GM19395 (cell line): ENCODE results near the gene ZBTB12.
"Not testable (repeated sequence)": the region's sequence is repeated elsewhere in the genome, so short reads cannot be mapped to it uniquely, and the experiment has no call there.

Source experiments
- ATAC-seq: cut with Tn5 transposase; IDR thresholded peaks from one replicate; pipeline ENCODE4 v1.9.1; 2021; ENCODE audit warnings: mild to moderate bottlenecking, moderate library complexity; ENCODE audit not compliant: unreplicated experiment

The ZBTB12 gene

DNA sequence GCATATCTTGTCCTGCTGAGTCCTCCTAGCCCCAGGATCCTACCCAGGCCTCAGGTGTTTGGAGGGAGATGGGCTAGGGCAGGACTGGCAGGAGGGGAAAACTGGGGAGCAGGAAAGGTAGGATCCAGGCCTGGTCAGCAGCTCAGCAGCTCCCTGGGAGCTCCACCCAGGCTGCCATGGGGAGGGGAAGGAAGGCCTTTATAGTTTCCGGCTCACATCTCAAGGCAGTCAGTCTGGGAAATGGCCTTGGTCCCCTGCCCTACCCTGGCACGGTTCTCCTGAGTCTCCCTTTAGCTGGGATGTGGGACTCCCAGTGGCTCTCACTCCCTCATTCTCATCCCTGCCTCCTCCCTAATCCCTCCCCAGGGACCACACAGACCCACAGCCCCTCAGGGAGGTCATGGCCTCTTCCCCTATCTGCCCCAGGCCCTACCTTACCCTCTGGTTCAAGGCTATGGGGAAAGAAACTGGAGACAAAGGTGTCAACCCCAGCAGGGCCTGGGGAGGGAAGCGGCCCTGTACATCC, 24.7 kb downstream of the ZBTB12 start:
- no peak for ATAC-seq

DNA sequence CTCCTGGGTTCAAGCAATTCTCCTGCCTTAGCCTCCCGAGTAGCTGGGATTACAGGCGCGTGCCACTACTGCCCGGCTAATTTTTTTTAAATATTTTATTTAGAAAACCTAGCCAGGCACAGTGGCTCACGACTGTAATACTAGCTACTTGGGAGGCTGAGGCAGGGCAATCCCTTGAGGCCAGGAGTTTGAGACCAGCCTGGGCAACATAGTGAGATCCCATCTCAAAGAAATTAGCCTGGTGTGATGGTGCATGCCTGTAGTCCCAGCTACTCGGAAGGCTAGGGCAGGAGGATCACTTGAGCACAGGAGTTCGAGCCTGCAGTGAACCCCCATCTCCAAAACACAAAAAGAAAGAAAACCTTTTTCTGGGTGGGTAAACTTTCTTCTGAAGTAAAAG, 25.5 kb downstream of the ZBTB12 start:
- no peak for ATAC-seq

DNA sequence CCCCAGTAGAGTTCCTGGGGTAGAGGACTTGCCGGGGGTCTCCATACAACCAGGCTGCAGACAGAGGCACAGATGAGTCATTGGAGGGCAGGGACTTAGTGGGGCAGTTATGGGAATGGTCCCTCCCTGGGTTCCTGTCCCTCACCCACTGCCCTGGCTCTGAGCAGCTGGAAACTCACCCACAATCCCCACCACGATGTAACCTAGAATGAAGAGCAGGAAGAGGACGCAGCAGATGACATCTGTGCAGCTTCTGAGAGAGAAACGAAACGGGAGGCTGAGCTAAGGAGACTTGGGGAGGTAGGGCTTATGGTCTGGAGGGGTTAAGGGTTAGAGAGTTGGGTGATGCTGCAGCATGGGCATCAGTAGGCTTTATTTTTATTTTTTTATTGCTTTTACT, 26.0 kb downstream of the ZBTB12 start:
- ATAC-seq, result no peak

DNA sequence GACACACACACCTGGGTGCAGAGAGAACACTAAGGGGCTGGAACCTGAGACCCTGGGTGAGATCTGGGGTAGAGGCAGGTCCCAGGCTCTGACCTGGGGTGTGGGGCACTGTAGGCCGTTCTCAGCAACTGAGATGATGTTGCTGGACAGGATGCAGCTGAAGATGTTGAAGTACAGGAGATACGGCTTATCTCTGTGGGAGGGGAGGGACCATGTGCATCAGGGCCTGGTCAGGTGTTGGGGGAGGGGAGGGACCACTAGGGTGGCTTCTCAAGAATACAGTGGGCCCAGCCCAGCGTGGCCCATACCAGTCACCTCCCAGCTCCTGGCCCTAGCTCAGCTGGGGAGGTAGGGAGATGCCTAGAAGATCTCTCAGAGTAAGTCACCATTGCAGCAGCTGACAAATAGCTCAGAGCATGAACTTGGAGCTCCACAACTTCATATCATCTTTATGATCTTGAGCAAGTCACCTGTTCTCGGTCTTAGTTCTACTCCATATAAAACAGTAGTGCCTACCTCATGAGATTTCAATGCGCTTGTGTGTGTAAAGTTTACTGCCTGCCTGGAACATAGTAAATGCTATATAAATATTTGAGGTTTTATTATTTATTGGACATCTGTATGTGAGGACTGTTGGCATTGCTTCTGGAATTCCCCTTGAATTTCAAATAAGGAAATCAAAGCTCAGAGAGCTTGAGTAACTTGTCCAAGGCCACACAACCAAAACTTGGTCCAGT, 26.9 kb downstream of the ZBTB12 start:
- no peak for ATAC-seq

DNA sequence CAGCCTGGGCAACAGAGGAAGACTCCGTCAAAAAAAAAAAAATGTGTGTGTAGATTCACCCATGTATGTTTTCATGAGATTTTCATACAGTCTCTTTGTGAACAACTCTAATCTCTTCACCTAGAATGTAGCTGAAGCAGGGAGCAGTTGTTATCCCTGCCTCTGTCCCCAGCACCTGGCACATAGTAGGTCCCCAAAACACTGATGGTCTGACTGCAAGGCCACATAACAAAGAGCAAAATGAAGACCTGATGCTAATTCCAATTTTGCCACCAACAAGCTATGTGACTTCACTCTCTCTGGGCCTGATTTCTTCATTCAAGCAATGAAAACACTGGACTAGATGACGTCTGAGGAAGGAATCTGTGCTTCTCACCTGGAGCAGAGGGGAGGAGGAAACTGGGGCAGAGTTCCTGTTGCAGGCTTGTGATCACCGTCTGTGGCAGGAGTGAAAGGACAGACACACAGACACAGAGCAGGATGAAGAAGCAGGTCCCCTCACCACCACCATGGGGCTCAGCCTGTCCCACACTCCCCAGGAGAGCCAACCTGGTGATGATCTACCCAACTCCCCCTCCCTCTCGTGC, 27.7 kb downstream of the ZBTB12 start:
- ATAC-seq, result no peak

DNA sequence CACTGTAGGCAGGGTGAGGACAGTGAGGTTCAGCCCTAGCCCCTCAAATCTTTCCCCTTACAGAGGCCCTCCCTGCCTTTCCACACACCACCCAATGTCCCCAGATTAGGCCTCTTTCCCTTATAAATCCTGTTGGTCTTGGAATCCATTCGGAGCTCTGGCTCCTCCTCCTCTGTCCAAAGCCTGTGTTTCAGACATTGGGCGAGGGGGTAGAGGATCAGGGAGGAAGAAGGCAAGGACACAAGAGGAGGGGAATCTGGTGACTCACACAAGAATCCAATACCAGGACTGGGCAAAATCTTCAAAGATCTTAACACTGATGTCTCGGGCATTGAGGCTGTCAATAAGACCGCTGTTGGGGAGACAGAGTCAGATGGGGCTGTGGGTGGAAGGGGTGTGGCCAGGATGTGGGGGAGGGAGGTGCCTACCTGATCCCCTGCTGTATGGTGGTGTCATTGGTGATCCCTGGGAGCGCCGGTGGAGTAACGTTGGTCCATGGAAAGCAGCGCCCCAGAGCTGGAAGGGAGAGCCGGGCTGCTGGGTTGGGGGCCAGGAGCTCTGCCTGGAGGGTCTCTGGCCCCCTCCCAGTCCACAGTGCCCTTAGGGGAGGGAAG, 30.7 kb downstream of the ZBTB12 start:
- no peak for ATAC-seq

DNA sequence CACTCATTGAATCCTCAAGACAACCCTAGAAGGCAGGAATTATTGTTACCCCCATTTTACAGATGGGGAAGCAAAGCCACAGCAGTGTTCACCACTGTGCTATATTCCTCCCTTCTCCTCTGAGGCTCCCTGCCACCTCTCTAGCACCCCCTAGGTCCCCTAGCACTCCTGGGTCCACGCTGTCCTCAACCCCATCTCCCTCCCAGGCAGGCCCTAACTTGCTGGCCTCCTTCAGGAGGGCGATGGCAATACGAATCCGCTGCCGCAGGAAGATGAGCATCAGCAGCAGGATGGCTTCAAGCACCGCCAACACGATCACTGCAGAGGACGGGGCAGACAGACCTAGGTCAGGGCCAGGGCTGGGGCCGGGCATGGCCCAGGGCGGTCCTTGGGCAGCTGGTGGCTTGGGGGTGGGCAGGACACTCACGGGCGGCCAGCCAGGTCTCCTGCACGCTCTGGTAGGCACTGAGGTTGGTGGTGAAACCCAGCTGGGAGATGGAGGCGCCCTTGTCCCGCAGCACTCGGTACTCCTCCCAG, 31.4 kb downstream of the ZBTB12 start:
- no peak for ATAC-seq

DNA sequence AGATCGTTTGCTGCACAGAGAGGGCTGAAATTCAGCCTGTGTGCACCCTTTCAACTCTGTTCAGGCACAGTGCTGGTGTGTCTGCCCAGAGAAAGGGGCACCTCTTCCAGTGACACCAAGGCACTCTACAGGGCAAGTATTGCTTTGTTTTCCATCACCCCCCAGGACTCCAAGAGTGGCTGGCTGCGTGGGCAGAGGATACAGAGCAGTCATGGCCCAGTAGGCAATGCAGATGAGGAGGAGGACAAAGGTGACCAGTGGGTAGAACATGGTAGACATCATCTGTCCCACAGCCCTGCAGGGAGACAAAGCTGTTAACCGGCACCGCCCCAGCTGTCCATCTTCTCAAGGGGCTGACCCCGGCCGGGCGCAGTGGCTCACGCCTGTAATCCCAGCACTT, 32.5 kb downstream of the ZBTB12 start:
- ATAC-seq, result no peak

DNA sequence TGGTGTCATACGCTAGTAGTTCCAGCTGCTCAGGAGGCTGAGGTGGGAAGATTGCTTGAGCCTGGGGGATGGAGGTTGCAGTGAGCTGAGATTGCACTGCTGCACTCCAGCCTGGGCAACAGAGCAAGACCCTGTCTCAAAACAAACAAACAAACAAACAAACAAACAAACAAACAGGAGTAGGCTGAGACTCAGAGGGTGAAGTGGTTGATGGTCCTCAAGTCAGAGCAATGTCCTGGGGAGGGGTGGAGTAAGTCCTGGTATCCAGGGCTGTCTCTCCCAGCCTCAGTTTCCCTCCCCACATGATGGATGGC, 33.3 kb downstream of the ZBTB12 start:
- not testable (repeated sequence) for ATAC-seq

DNA sequence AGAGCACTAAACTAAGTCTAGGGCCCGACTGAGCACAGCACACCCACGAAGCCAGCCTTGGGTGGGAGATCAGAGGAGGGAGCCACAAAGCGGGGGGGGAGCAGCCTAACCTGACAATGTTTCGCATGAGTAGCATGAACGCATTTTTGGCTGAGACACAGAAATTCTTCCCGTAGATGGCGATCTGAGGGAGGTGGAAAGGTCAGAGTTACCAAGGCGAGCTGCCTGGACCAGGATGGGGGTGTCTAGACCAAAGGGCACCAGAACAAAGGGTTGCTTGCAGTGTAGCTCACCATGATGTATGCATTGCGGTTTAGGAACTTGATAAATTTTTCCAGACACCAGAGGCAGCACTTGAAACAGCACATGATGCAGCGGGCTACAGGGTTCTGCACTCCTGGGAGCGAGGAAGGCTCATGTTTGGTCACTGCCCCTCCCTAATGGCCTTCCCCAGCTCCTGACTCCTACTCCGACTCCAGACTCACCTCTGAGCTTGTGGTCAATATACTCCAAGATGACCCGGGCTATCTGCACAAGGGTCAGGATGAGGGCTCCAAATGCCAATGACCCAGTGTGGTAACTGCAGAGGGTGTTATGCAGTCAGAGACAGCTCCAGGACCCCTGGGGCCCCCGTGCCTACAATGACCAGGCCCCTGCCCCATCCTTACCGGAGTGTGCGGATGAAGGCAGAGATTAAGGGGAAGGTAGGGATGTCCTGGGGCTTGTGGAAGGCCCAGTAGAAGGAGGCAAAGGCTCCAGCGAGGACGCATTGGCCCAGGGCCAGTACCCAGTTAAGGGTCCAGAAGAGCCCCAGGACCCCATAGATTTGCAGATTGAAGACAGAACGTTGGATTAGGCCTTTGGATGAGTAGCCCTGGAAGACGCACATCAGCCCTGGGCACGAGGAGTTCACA, 36.4 kb downstream of the ZBTB12 start:
- ATAC-seq, result no peak

DNA sequence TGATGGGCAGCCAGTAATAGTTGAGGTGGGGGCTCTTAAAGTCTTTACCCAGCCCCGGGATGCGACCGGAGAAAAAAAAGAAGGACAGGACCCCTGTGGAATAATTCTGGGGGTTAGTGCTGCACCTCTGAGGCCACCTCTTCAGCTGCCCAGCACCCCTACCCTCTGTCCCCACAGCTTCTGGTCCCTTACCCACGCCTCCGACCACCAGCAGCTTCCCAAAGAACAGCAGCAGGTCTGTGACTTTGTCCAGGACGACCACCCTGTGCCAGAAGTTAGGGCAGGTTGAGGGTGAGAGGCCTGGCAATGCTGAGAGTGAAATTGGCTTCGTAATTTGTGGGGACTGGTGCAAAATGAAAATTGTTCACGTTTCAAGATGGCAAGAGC, 37.1 kb downstream of the ZBTB12 start:
- ATAC-seq, result no peak

DNA sequence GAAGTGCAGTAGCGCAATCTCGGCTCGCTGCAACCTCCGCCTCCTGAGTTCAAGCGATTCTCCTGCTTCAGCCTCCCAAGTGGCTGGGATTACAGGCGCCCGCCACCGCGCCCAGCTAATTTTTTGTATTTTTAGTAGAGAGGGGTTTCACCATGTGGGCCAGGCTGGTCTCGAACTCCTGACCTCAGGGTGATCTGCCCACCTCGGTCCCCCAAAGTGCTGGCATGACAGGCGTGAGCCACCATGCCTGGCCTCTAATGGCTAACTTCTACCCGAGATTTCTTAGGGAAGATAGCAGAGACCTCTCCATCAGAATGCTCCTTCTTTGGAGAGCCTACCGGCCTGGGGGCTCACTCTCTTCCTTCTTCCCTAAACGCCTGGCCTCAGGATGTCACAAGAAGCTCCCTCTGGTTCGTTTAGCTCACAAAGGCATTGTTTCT, 37.7 kb downstream of the ZBTB12 start:
- not testable (repeated sequence) for ATAC-seq

DNA sequence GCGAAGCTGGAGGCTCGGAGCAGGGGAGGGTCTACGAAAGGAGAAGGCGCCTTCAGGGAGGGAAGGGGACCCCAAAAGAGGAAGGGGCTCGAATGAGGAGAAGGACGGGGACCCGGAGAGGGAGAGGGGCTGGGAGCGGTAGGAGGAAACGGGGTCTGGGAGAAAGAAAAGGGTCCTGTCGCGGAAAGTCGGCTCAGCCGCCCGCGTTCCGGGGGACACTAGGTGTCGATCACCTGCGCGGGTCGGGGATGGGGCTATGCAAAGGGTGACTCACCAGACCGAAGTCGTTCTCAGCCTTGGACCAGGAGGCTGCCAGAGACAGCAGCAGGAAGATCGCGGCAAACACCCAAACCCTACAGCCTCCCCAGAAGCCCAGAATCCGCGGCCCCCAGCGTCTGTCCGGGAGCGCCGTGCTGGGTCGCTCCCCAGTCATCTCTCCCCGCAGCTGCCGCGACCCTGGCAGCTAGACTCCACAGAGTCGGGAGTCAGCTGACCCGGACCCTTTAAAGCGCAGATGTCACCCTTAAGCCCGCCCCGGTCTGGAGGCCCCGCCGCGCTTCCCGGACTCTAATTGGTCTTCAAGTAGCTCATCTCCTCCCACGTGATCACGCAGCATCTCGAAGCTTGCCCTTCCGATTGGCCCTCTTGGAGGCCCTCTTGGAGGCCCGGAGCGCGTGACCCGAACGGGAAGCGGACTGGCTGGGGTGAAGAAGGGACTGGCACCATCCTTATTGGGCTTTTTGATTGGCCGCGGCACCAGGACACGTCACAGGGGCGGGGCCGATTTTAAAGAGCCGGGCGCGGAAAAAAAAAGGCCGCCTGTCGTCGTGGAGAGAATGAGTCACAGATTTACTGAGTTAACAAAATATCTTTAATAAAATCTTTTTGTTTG, 39.3 kb downstream of the ZBTB12 start, which contains the start of gene NEU1:
Gene NEU1, minus strand, starts transcription at position 478 of the 892 bp plus-strand sequence. Its CDS starts 45 bp downstream, at position 433.
- ATAC-seq, result peak; percentile 90

DNA sequence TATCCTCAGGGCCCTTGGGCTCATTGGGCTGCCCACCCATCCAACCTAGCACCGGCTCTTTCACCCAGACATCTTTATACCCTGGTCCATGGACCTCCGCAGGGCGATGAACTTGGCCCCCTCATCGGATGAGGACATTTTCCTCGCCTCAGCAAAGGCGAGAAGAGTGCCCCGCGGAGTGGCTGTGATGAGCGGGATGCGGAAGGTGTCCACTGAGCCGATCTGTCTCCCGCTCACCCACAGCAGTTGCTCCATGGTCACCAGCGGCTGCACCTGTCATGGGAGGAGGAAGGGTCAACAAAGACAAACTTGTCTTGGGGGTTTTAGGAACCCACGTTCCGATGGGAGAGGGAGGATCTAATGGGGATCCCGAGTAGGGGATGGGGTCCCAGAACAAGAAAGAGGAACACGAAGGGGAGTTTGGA, 40.0 kb downstream of the ZBTB12 start:
- ATAC-seq, result no peak

DNA sequence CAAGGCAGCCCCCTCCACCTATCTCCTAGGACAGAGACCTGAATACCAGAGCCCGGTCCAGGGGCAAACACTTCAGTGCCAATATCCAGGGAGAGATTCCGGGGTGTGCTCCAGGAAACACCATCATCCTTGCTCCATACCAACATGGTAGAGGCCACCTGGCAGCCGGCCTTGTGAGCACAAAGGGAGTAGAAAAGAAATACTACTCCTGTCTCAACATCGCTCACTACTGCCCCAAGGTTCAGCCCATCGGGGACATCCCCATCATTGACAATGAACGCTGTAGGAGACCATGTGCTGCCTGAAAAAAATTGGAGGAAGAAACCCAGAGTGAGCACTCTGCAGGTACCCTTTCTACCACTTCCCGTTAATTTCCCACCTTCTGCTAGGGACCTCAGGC, 40.7 kb downstream of the ZBTB12 start:
- no peak for ATAC-seq

DNA sequence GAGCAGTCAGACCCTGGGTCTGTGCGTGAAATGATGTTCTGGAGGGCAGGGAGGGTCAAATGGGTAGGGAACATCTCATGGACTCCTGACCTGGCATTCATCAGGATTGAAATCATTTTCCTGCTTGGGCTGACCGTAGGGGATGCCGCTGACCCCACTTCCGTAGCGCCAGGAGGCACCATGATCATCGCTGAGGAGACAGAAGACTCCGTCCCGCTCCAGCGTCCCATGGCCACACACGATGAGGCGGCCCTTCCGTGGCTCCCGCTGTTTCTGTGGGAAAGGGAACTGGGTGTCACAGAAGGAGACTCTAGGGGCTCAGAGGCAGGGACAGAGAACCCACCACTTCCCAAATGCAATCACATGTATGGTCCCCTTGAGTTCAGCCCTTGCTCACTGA, 41.5 kb downstream of the ZBTB12 start:
- ATAC-seq, result no peak

DNA sequence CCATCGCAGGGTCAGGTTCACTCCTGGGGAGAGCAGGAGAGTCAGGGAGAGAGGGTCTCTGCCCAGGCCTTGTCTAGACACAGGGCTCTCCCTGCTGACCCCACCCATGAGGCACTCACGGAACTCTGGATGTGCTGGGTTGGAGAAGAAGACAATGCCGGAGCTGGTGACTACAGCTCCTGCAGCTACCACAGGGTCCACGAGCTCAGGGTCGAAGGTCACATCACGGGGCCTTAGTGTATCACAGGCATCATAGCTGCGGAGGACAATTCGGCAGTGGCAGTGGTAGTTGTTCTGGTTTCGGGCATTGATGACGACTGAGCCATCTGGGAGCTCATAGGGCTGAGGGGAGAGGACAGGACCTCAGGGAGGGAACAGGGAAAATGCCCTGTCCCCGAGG, 42.0 kb downstream of the ZBTB12 start:
- ATAC-seq, result no peak

DNA sequence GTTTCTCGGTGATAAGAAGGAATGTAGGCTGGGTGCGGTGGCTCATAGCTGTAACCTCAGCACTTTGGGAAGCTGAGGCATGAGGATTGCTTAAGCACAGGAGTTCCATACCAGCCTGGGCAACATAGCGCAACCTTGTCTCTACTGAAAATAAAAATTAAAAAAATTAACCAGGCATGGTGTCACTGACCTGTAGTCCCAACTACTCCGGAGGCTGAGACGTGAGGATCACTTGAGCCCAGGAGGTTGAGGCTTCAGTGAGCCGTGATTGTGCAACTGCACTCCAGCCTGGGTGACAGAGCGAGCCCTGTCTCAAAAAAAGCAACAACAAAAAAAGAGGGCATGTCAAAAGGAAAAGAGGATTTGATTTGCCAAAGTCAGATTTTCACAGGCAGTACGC, 43.2 kb downstream of the ZBTB12 start:
- ATAC-seq, result no peak

DNA sequence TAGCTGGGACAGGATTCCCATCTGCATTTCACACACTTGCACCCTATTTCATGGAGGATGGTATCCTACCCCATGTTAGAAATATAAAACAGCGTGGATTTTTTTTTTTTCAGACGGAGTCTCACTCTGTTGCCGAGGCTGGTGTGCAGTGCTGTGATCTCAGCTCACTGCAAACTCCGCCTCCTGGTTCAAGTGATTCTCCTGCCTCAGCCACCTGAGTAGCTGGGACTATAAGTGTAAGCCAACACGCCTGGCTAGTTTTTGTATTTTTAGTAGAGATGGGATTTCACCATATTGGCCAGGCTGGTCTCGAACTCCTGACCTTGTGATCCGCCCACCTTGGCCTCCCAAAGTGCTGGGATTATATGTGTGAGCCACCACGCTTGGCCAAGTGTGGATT, 44.1 kb downstream of the ZBTB12 start:
- not testable (repeated sequence) for ATAC-seq
